HG02970 (cell line): ENCODE data around the gene PRKCB.

ENCODE experiments used
- ATAC-seq: cut with Tn5 transposase; IDR thresholded peaks from one replicate; pipeline ENCODE4 v1.9.1; 2021; ENCODE audit warnings: mild to moderate bottlenecking, moderate library complexity, moderate number of reproducible peaks; ENCODE audit not compliant: unreplicated experiment, low FRiP score

PRKCB gene

DNA sequence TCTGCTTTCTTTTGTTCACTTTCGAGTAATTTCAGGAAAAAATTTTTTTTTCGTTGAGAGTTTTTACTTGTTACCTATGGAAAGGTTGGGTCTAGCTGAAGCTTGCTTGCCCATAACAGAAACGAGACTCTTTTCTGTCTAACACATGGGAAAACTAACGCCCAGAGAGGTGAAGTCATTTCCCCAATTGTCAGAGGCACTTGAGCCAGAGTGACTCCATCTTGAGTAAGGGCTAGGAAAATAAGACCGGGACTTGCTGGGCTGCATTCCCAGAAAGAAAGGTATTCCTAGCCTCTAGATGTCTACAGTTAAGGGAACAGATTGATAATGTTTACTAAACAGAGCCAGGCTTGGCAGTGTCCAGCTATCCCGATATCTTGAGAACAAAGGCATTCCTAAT is 26.8 kb downstream of the PRKCB start:
- ATAC-seq, result no peak

DNA sequence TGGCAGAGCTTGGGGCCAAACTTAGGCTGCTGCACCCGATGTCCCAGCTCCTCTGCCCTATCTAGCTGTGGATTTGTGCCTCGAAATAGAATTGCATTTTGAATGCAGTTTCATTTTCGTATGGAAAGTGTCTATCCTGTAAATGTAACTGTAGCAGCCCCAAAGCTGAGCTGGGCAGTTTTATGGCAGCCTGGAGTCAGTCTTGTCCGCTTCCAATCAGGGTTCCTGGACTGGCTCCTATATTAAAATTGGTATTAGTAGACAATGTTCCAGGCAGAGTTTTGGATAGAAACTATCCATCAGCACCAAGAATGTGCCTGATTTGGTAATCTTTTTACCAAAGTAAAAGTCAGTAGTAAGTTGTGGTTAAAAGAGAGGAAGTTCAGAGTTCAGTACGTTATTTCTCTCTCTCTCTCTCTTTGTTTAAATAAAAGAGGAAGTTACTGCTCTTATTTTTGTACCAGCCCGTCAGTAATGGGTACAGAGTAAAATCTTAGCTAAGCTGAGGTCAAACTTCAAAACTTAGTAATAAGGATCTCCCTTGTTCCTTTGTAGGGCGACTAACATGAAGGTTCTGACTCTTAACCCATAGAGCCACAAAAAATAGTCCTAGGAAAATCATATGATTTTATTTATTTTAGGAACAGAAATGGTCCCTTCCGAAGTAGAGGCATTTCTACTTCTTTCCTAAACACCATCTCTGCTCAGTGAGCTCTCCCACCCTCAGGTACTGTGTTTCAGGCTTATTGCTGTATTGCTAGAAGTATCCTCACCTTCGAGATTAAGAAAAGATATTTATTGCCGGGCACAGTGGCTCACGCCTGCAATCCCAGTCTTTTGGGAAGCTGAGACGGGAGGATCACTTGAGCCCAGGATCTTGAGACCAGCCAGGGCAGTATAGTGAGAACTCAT is 28.0 kb downstream of the PRKCB start:
- ATAC-seq, result peak; percentile 65

DNA sequence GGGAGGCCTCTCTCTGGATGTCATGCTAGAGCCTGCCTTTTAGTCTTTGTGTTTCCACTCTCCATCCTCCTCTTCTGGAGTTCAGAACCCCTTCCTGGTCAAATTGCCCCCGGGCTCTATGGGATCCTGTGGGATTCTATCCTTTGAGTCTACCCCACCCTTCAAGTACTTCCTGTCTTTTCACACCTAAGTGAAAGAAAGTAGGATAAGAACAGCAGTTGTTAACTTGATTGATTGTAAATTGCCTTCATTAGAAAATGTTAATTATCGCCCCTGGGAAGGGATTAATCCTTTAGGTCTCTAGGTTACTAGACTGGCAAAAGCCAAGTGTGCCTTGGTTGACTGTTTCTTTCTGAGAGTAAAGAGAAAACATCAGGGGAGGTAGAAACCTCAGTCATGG is 30.1 kb downstream of the PRKCB start:
- no peak for ATAC-seq

DNA sequence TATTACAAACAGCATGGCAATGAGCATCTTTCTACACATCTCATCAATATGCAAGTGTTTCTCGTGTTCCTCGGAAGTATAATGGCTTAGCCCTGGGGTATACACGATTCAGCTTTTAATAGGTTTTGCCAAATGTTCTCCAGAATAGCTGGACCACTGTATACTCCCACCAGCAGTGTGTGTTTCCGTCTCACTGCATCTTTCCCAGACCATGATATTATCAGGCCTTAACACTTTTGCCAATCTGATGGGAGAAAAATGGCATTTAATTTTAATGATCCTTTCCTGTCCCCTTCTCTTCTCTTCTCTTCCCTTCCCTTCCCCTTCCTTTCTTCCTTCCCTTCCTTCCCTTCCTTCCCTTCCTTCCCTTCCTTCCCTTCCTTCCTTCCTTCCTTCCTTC is 30.8 kb downstream of the PRKCB start:
- no peak for ATAC-seq

DNA sequence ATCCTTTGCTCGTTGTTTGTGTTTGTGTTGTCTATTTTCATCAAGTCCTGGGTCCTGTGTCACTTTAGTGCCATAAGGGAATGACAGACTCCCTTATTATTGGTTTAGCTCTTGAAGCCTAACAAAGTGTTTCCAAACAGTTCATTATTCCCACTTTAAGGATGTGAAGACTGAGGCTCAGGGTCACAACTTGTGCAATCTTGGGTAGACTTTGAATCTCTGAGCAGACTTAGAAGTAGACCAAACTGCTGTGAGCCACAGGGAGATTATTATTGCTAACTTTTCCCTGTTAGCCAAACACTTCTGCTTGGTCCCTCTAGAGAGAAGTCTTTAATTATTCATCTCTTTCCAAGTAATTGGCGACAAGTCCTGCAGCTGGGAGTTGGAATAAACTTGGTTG is 31.8 kb downstream of the PRKCB start:
- no peak for ATAC-seq

DNA sequence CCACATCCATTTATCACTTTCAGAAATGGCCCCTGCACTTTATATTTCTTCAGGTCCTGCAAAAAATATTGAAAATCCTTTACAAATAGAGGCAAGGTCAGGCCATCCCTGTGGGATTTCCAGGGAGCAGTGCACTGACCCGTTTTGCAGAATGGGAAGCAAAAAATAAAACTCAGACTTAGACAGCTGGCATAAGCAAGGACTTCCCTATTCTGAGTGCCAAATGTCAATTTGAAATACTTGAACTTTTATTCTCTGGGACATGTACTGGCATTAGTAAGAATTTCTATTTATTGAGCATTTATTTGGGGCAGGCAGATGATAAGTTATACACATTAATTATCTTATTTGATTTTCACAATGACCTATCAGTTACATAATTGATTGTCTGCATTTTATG is 32.4 kb downstream of the PRKCB start:
- no peak for ATAC-seq

DNA sequence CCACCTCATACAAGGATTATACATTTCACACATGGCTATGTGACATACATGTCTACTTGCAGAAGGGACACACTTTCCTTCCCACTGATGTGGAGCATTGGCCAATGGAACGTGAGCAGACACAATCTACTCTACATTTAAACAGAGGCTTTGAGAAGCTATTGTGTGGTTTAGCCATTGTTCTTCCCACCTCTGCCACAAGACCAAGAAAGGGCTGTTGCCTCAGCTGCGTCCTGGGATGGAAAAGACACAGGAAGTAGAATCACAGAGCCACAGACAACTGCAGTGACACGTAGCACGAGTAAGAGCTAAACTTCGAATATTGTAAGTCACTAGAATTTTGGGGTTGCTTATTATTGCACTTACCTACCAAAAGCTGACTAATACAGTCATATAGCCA is 33.3 kb downstream of the PRKCB start:
- no peak for ATAC-seq

DNA sequence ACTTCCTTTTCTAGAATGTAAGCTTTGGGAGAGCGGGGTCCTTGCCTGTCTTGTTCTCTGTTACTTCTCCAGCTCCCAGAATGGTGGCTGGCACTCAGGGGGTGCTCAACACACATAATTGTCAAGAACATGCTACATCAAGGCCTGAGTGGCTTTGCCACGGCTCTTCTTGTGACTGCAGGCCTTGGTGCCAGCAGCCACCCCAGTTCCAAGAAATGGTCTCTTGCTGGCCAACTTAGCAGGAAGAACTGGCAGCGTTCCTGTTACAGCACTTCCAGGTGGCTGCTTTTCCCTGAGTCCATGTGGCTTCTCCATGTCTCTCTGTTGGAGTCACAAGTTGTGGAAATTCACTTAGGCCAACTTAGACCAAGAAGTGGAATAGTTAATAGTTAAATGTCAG is 36.1 kb downstream of the PRKCB start:
- ATAC-seq, result no peak

DNA sequence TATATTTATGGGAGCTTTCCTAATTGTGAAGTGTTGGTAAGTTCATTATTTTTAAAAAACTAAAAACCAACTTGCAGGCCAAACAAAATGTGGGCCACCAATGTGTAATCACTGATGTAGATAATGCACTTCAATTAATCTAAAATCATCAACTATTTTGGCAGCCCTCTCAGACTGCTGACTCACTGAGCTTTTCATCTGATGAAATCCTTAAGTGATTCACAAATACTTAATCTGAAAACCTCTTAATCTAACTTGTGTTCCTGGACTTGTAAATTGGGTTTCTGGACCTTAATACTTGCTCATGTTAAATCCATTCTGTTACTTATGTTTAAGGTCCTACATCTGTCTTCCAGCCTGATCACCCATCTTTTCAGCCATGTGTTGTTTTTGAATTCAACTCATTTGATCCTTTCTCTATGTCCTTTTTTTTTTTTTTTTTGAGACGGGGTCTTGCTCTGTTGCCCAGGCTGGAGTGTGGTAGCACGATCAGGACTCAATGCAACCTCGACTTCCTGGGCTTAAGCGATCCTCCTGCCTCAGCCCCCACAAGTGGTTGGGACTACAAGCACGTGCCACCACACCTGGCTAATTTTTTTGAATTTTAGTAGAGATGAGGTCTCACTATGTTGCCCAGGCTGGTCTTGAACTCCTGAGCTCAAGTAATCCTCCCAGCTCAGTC is 39.0 kb downstream of the PRKCB start:
- no peak for ATAC-seq

DNA sequence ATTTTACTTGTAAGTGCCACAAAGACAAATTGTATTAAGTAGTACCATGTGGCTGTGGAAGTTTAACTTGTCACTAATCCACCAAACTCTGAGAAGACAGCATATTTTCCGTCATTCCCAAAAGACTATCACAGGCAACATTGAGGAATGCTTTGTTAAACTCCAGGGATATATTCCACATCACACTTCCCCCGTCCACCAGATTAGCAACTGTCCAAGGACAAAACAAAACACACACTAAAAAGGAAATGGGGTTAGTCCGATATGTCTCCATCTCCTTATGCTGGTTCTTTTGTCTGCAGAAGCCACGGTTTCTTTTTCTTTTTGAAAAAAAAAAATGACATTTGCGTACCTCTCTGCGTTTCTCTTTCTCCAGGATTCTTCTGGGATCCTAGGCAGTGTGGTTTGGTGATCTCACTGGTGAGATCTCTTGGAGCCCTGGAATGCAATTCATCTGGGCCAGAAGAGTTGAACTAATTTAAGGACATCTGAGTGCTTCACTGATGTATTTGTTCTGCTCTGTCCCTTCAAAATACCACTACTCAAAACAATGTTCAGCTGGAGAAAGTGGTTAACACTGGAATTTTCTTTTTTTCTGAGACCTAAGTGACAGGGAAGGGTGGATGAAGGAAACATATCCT is 40.6 kb downstream of the PRKCB start:
- no peak for ATAC-seq

DNA sequence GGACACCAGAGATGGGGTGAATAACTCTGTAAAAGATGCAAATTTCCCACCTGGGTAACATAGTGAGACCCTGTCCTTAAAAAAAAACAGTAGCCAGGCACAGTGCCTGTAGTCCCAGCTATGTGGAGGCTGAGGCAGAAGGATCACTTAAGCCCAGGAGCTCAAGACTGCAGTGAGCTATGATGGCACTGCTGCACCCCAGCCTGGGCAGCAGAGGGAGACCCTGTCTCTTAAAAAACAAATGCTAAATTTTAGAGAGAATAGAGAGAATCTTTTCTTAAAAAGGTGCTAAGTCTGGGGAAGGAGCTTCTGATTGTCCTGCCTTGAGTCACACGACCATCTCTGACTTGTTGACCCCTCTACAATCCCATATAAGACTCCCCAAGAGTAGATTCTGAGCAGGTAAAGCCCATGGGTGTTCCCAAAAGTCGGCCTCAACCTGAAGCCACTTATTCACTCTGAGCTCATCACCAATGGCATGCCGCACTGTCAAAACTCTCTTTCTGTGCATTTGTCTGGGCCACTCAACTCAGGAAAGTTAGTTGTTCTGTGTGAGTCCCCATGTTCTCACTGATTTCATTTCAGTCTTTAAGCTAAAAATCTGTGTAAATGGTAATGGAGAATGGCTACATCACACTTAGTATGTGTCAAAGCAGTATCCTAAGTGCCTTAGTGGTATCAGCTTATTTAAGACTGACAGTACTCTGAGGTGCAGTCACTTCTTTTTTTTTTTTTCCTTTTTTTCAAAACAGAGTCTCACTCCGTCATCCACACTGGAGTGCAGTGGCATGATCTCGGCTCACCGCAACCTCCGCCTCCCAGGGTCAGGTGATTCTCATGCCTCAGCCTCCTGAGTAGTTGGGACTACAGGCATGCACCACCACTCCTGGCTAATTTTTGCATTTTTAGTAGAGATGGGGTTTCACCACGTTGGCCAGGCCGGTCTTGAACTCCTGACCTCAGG is 41.6 kb downstream of the PRKCB start:
- no peak for ATAC-seq

DNA sequence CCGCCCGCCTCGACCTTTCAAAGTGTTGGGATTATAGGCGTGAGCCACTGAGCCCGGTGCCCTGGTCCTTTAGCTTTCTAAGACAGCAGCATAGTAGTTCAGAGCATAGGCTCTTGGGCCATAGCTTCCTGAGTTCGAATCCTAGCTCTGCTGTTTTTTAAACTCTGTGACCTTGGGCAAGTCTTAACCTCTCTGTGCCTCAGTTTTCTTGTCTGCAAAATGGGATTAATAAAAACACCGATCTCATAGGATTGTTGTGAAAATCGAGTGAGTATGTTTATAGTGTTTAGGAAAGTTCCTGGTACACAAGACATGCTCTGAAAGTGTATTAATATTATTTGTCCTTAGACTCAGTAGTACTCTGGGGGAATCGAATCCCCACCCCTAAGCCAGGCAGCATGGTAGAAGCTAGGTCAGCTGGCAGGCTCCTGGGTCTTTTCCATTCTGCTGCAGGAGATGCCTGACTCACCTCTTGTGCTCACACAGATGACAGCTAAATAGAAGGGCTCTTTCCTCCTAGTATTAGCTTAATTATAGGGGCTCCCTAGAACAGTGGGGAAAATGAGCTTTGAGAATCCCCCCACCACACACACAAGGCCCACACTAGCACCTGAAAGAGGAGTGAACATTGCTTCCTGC is 44.1 kb downstream of the PRKCB start:
- no peak for ATAC-seq

DNA sequence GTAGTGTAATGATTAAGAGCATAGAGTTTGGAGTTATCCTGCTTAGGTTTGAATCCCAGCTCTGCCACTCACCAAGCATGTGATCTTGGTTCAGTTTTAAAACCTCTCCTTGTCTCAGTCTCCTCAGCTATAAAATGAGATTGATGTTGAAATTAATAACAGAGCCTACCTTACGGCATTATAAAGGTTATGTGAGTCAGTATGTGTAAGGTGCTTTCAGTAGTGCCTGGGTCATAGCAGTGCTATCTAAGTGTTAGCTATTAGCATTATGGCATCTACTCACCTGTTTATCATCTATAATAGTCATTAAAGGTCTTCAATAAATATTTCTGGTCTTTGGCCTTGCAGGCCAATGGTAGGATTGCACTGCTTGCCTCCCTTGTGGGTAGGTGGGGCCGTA is 53.4 kb downstream of the PRKCB start:
- no peak for ATAC-seq

DNA sequence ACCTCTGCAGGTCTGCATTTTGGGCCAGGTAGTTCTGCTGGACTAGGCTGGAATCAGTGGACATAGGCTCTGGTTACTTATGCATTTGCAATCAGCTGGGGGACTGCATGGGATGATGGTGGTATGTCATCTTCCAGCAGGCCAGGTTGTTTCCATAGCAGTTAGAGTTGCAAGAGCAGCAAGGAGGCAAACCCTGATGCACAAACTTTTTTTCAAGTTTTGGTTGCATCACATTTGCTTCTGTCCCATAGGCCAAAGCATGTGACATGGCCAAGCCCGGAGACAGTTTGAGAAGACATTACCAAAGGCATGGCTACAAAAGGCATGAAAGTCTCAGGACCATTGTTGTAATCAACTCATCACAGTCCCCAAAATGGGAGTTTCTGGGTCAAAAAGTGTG is 58.2 kb downstream of the PRKCB start:
- no peak for ATAC-seq

DNA sequence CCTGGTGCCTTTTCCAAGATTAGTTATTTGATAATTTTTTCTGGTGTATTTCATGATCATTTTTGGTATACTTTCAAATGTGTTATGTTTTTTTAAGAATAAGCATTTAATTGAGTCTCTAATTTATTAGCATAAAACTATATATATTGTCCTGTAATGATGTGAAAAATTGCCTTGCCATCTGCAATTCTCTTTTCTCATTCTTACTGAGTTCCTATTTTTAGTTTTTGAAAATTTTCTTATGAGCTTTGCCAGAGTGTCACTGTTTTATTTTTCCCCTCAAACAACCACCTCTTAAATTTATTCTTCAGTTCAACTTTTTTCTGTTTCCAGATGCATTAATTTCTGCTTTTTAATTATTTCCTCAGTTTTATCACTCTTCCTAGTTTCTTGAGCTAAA is 59.3 kb downstream of the PRKCB start:
- ATAC-seq, result no peak

DNA sequence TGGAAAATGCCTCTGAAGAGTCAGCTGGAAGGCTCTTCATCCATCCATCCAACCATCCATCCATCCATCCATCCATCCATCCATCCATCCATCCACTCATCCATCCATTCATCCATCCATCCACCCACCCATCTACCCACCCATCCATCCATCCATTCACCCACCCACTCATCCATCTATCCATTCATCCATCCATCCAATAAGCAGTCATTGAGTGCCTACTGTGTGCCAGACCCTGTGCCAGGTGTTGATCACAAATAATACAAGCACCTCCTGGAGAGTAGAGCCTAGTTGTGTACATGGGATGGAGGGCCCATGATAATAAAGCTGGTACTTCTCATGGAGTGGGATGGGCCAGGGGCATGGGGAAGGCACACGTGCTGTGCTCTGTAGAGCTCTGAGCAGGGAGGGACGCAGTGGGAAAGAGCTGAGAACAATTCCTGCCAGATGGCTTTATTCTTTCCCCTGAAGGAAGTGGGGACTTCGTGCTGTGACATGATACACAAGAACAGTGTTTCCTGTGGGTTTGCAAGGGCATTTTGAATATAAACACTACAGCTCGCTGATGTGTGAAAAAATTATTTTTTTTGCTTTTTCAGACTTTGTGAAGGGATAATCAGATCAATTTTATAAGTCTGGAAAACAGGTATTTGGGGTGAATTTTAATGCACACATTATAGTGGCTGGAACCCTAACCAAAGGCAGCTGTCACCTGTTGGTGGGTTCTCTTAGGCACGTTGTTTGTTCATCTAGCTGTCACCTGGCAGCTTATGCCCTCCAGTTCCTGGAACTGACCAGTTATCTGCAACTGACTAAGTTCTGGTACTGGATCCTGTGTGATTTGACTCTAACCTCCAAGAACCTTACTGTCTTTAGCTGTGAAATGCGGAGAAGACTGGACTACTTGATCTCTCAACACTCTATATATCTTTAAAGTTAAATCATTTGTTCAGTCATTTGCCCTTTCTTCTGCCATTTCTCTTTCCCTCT is 61.3 kb downstream of the PRKCB start:
- no peak for ATAC-seq

DNA sequence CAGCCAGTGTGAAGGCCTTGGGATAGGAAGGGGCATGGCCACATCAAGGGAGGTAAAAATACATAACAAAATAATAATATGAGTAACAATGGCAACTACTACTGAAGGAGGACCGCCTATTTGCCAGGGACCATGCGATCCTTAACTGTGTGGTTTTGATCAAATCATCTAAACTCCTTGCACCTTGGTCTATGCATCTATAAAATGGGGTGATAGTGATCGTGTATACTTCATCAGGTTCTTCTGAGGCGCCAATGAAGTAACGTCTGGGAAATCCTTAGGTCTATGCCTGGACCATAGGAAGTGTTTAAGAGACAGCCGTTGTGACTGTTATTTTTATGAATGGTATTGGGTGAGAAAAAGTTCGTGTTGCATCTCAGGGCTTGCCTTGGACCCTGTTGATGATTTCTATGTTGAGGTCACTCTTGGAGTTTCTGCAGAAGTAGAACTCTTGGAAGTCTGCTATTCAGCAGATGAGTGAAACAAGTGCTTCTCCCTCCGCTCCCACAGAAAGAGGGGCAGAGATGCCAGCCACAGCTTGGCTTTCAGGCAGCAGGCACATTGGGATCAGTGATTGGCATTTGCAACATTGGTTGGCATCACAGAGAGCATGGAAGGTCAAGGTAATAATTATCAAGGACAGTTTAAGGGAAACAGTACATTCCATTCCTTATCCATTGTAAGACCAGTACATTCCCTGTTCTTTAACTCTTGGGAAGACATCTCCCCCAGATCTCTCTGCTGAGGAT is 63.1 kb downstream of the PRKCB start:
- ATAC-seq, result no peak

DNA sequence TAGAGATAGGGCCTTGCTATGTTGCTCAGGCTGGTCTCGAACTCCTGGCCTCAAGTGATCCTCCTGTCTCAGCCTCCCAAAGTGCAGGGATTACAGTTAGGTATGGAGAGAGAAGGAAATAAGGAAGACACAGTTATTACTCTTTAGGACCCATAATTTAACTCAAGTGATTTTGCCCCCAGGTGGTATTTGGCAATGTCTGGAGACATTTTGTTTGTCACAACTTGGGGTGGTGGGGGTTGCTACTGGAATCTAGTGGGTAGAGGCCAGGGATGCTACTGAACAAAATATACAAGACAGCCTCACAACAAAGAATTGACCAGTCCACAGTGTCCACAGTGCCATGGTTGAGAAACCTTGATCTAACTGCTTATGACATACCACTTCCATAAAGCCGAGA is 64.1 kb downstream of the PRKCB start:
- ATAC-seq, result no peak
